GM19467 (cell line): ENCODE measurements around the gene COLEC11.

Experiments used
- ATAC-seq: cut with Tn5 transposase; IDR thresholded peaks from one replicate; pipeline ENCODE4 v1.9.1; 2021; ENCODE audit warnings: mild to moderate bottlenecking, moderate library complexity; ENCODE audit not compliant: unreplicated experiment

The COLEC11 gene

GRCh38 chr2:3670376-3670775 lies 75.5 kb downstream of the COLEC11 start:
- no peak for ATAC-seq

GRCh38 chr2:3670941-3671340 lies 76.0 kb downstream of the COLEC11 start:
- no peak for ATAC-seq

- ATAC-seq = no peak
Observed at GRCh38 chr2:3672861-3673678, 78.2 kb downstream of the COLEC11 start.

- no peak for ATAC-seq
Observed at GRCh38 chr2:3674066-3674845, 79.3 kb downstream of the COLEC11 start.

- no peak for ATAC-seq
Observed at GRCh38 chr2:3675687-3676086, 80.8 kb downstream of the COLEC11 start.

GRCh38 chr2:3677436-3677835 lies 82.5 kb downstream of the COLEC11 start:
- ATAC-seq = no peak

- ATAC-seq = no peak
Observed at GRCh38 chr2:3678212-3678611, 83.3 kb downstream of the COLEC11 start.

- no peak for ATAC-seq
Observed at GRCh38 chr2:3679180-3679579, 84.3 kb downstream of the COLEC11 start.

GRCh38 chr2:3679616-3680393 lies 84.9 kb downstream of the COLEC11 start:
- ATAC-seq = no peak

- ATAC-seq = no peak
Observed at GRCh38 chr2:3680548-3681345, 85.8 kb downstream of the COLEC11 start.

- ATAC-seq = no peak
Observed at GRCh38 chr2:3681625-3682024, 86.7 kb downstream of the COLEC11 start.

GRCh38 chr2:3682811-3683210 lies 87.9 kb downstream of the COLEC11 start:
- ATAC-seq = no peak

- no peak for ATAC-seq
Observed at GRCh38 chr2:3683748-3684454, 89.0 kb downstream of the COLEC11 start.

- ATAC-seq = no peak
Observed at GRCh38 chr2:3689998-3690748, 95.3 kb downstream of the COLEC11 start.

GRCh38 chr2:3692375-3692774 lies 97.5 kb downstream of the COLEC11 start:
- ATAC-seq = no peak
